ENCODE results near the gene RCOR1. TPM values are rescaled to one million over a fixed set of nuclear protein-coding genes. Genes with fewer than 3 reads are reported as not detected.

The RCOR1 gene
- total RNA-seq, 1 experiment from 2014 or later = 34.1 TPM

- peak overlapping the region; percentile 21; the same call in 1 of the 2 replicates for H3K14ac ChIP-seq (ENCODE audit: insufficient read depth, low read length)
- H4K8ac ChIP-seq (replicated peaks; ENCODE audit: insufficient read length, low read depth, low read length) = no peak overlapping the region
- no peak overlapping the region for H4K91ac ChIP-seq (ENCODE audit: insufficient read length, low read depth, low read length)
- no peaks in the 10 kb centered on the region for H3K23me2 ChIP-seq (ENCODE audit: insufficient read length, low read depth, low read length, poor library complexity, severe bottlenecking)
- H3K4me3 Mint-ChIP-seq = peak overlapping the region; percentile 56 to 73
- no peak overlapping the region for H3K27ac ChIP-seq (ENCODE audit: insufficient read length, low read depth, low read length)
- H3K4ac ChIP-seq (ENCODE audit: low read depth, low read length) = no peak overlapping the region
- H4K20me1 ChIP-seq (ENCODE audit: control insufficient read depth, insufficient read depth, insufficient read length) = no peaks in the 10 kb centered on the region
- peak overlapping the region; percentile 47 for H3K18ac ChIP-seq (ENCODE audit: insufficient read length, low read depth, low read length)
- no peak overlapping the region for H2AFZ ChIP-seq (ENCODE audit: low read length)
- peak overlapping the region; percentile 22 for H3K4me2 ChIP-seq (ENCODE audit: insufficient read depth, insufficient read length, low read length)
- H3K27me3 Mint-ChIP-seq (ENCODE audit: low read depth) = peaks cover 16% of the 10 kb centered on the region
- H2AK5ac ChIP-seq (ENCODE audit: insufficient read length, low read length) = no peak overlapping the region
- no peaks in the 10 kb centered on the region for H3K4me1 ChIP-seq (ENCODE audit: insufficient read depth, low read length)
- no peaks in the 10 kb centered on the region for H3K27me3 ChIP-seq (ENCODE audit: insufficient read depth, low read length)
- no peak overlapping the region for H4K5ac ChIP-seq (ENCODE audit: insufficient read length, low read depth, low read length)
- H3T11ph ChIP-seq (ENCODE audit: low read length) = no peak overlapping the region
- H3K23ac ChIP-seq (ENCODE audit: insufficient read length, low read depth, low read length) = no peak overlapping the region
- DNase-seq = peak; percentile 79
- H2BK20ac ChIP-seq (ENCODE audit: low read depth, low read length, poor library complexity, severe bottlenecking) = no peak overlapping the region
- peaks cover 0 to 1% (median 0%) of the 10 kb centered on the region in 3 experiments; a peak in 1 of 7 replicates for H3K36me3 Mint-ChIP-seq (ENCODE audit: insufficient read depth in 1 of 3, low read depth in 3 of 3)
- no peak overlapping the region for H2BK15ac ChIP-seq (ENCODE audit: low read depth, low read length)
- no peaks in the 10 kb centered on the region for H3K79me2 ChIP-seq (ENCODE audit: insufficient read depth, low read length)
- no peak overlapping the region for H2BK12ac ChIP-seq (ENCODE audit: insufficient read length, low read depth, low read length)
- no peaks in the 10 kb centered on the region for H3K9me3 Mint-ChIP-seq
- no CpG with 5 or more reads among the region's 29 CpGs for WGBS (ENCODE audit: extremely low coverage, insufficient read length, low lambda C conversion rate)
- no peak overlapping the region for H3K56ac ChIP-seq (ENCODE audit: insufficient read length, low read depth, low read length)
- H3K27ac Mint-ChIP-seq = peak overlapping the region; percentile 77 to 97 (median 97)
- no peaks in the 10 kb centered on the region for H3K9me3 ChIP-seq (ENCODE audit: control insufficient read depth, low read depth, low read length)
- peak; percentile 31; the same call in 2 of the 3 replicates for TF ChIP-seq CTCF (conservative IDR thresholded peaks at IDR 0.05)
- no peak overlapping the region for H3K9ac ChIP-seq (ENCODE audit: extremely low read depth, insufficient read length, low read length)
- no peak overlapping the region for H2BK120ac ChIP-seq (ENCODE audit: low read depth, low read length, poor library complexity, severe bottlenecking)
- no peak overlapping the region for H2BK5ac ChIP-seq (ENCODE audit: insufficient read length, low read length)
- no peaks in the 10 kb centered on the region for H3K79me1 ChIP-seq (ENCODE audit: insufficient read depth, low read depth, low read length, poor library complexity, severe bottlenecking)
- H3K4me1 Mint-ChIP-seq = peaks cover 21% of the 10 kb centered on the region in 2 experiments
These were observed 46.8 kb upstream of the RCOR1 start for GRCh38 chr14:102545461-102546265.
